T-helper 2 cell treated with Interferon-gamma antibody and Interleukin-4, amounts not matched to agents 100 ng/mL and 5 ng/mL, for 36 hours (primary cell): ENCODE measurements around the gene IGSF10. TPM values are rescaled to one million over a fixed set of nuclear protein-coding genes. Genes with fewer than 3 reads are reported as not detected.

ENCODE experiments used
- intact Hi-C: fragments of 100-400 bp; cut with micrococcal nuclease; formaldehyde crosslinking; loops from one replicate; pipeline ENCODE4 v1.15.1; 2023
- total RNA-seq: library from RNA; stranded (reverse); gene quantifications from 2 replicates; pipeline ENCODE4 v1.2.3, GENCODE V29; 2022

The IGSF10 gene
- total RNA-seq, 1 donor from 2014 or later = not detected

DNA sequence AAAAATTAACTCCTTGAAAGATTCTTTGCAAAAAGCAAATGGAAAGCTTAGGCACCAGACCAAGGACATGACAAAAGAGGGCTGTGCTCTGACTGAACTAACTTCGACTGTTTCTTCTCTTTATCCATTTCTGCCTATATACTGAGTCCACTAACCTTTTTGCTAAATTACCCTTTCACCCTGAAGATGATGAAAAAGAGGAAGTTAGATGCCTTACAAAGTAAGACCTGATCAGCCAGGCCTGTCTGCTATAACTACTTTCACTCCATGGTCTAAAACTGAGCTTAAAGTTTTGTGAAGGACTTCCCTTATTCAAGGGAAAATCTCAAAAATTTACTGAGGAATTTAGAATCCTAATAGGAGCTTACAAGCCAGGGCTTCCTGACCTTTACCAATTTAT lies 6.2 kb upstream of the IGSF10 start:
- intact Hi-C loops = loop anchor here (5.0 kb wide), 1 partner anchor 240 kb away; no protein-coding TSS in a partner anchor

DNA sequence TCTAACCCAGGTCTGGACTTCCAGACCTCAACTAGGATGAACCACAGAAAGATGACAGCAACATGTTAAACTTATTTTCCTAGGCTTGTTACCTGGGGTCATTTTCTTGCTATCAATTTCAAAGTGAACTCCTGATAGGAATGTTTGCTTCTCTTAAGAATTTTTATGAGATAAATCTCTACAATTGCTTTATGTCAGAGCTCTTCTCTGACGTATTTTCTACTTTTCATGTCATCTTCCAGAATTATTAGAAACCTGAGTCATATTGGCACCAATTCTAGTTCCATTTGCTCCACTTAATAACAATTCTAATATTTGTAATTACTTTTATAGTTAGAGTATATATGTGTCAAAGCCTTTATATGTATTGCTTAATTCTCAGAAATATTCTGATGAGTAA lies 2.1 kb upstream of the IGSF10 start:
- intact Hi-C loops = no loop called here

DNA sequence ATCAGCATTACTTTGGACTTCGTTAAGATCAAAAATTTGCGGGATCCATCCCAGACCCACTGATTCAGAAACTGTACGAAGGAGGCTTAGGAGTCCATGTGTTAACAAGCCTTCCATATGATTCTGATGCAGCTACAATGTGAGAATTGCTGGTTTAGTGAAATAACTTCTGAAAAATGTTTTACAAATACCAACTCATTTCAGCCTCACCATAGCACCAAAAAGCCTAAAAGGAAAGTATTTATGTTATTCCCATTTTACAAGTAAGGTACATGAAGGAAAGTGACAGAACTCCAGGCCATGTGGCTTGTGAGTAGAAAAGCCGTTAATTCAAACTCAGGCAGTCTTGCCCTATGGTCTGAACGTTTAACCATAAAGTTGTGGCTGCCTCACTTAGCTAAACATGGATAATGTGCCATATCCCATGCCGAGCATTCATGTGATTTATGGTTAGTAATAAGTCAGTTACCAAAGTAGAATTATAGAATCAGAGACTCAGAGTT lies 1.5 kb upstream of the IGSF10 start:
- intact Hi-C loops = no loop called here

DNA sequence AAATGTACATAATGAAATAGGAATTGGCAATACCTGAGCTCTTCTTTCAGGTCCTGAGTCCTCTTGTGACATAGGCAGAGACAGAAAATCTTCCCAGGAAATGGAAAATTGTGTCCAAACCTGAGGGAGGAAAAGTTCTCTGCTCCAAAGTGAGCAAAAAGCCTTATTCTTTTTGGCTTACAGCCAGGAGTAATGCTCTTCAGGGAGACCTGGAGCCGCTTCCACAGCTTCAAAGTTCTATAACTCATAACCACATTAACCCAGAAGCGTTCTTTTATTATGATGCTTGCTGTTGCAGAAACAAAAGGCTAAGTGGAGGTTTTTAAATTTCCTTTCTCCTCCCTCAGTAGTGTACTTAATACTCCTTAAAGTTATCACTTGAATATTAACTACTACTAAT lies 633 bp downstream of the IGSF10 start:
- intact Hi-C loops = no loop called here

DNA sequence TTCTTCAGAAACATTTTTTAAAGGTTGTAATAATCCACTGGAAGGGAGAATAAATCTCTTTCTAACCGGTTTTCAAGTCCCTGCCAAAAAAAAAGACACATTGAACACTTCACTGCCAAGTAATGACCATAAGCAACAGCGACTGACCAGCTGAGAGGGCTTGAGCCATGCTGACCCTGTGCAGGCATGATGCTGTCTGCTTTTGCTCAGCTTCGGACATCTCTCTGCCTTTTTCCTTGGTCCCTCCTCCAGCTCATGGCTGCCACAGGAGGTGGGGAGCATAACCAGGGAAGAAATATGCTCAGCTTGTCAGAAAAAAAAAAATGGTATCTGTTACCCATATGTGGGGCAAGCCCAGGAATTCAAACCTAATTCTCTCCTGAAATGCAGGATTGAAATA lies 1.5 kb downstream of the IGSF10 start:
- intact Hi-C loops = no loop called here

DNA sequence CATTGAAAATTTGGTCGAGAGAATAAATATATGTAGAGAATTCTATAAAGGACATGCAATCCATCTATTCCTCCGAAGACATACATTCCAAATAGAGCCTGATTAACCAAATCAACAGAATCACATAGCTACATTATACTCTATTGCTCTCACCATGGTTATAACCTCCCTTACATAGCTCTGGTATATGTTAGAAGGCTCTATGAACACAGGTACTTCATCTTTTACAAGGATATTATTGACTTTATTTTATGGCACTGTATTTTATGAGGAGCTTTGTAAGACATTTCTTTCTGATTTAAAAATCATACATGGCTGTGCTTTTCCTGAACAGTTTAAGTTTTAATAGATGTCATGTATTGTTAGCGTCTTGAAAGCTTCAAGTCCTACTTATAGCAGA lies 4.8 kb downstream of the IGSF10 start:
- intact Hi-C loops = no loop called here

DNA sequence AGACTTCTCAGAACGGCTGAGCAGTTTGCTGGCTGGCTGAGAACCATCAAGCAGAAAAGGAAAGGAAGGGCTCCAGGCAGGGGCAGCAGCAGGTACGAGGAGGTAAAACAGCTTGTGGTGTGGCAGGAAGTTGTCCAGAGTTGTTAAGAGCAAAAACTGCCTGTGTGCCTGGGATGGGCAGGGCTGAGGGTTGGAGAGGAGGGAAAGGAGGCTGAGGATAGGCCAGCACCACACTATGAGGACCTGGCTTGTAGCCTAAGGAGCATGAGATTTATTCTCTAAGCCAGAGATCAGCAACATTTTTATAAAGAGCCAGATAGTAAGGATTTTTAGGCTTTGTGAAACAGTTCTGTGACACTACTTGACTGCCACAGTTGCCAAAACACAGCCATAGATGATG lies 8.0 kb downstream of the IGSF10 start:
- intact Hi-C loops = no loop called here

DNA sequence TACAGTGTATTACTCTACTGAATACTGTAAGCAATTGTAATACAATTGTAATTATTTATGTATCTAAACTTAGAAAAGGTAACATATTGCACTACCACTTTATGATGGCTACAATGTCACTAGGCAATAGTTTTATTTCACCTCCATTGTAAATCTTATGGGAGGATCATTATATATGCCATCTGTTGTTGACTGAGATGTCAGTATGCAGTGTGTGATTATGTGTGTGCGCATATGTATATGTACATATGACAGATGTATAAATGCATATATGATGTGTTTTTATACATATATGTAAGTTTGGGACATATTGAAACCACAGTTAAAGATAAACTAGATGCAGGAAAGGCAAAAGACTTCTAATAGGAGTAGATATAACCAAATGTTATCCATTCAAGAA lies 8.5 kb downstream of the IGSF10 start:
- intact Hi-C loops = no loop called here

DNA sequence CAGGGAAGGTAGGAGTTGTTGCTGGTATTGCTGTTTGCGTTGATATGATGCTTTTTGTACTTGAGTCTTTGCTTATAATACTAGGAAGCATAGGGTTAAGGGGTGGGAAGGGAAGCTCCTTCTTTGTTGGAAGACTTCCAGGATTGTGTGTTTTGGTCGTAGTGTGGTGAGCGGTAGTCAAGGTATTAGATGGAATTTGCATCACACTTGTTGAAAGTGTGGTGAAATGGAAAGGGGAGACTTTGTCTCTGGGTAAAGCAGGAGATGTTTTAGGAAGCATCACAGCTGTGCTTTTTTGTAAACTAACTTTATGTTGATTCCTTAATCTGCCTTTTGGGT lies 14.9 kb downstream of the IGSF10 start:
- intact Hi-C loops = no loop called here

DNA sequence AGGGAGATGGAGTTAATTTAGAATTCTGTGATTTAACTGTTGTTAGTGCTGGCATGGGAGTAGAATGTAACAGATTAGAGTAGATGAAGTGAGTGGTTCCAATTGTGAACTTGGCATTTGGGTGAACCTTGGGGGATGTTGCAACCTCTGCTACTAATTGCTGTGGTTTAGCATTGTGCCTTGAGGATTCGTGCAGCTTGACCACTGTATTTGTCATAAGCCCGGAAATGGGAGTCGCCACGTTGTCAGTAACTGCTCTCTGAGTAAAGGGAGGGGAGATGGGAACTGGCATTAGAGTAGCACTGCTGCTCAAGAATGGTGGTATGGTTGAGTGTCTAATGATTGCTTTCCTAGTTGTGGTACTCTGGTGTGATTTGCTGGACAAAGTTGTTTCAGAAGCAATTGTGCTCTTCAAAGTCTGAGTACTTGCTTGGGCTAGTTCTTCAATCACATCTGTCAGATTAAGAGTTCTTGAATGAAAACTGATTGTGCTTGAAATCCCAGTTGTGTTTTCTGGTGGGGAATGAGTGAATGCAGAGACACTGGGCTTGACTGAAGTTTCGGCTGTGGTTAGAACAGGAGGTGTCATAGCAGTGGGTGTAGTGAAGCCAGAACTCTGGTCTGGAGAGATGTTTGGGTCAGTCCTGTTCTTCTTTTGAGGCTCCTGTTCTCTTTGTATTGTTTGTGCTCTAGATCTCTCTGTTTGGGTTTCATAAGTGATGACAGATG lies 15.4 kb downstream of the IGSF10 start:
- intact Hi-C loops = no loop called here

DNA sequence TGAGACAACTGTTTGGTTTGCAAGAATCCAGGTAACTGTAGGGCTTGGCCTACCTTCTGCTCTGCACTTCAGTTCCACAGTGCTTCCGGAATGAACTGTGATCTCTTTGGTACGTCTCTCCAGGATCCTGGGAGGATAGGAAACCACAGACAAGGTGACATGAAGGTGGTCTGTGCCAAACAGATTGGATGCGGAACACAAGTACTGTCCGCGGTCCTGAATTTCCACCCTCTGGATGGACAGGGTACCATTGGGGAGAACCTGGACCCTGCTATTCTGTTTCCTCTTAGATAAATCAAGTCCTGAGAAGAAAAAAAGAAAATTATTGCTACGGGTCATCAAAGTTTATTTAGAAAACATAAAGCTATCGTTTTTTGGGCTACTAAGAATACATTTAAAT lies 17.3 kb downstream of the IGSF10 start:
- intact Hi-C loops = no loop called here

DNA sequence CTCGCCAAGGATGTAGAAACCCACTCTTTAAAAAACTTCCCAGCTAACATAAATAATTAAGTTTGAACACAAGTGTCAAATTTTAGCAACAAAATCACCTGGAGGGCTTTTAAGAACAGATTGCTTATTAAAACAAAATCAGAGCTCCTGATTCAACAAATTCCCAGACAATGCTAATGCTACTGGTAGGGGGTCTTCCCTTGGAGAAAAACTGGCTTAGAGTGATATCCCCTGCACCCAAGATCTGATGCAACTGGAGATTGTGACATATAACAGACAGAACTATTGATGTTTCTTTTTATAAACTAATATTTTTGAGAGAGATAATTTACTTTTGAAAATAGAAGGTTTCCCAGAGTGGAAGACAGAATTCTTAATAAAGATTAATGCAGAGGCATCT lies 19.9 kb downstream of the IGSF10 start:
- intact Hi-C loops = no loop called here

DNA sequence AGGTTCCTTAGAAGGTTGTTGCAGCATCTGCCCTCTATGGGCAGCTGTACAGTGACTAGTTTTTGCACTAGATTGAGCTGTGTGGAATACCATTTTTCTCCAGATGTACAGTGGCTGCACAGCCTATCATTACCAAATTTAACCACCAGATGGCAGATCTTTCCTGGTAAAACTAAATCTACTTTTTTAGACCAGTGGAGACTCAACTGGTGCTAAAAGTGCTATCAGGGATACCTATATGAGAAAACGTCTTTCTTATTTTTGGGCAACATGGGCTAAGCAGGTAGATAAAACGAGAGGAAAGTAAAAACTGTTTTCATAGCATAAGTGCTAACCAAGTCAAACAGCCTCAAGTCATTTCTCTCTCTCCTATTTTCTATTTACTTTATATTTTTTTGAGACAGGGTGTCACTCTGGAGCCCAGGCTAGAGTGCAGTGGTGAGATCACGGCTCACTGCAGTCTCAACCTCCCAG lies 21.2 kb downstream of the IGSF10 start:
- intact Hi-C loops = loop anchor here (1.0 to 10.0 kb wide), 3 partner anchors 275 to 479 kb away; no protein-coding TSS in a partner anchor

DNA sequence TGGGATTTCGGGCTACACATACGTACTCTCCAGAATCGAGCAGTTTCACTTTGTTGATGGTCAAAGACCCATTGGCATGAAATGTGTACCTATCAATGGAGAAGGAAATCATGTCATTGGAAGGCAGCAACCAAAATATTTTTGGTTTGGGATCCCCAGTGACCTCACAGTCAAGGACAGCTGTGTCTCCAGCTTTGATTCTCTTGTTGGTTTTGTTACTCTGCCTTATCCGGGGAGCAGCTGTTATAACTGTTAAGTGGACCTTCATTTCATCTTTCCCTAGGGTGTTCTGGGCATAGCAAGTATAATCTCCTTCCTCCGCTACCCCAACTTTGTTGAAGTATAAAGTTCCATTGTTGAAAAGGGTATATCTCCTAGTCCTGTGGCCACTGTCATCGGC lies 23.0 kb downstream of the IGSF10 start:
- intact Hi-C loops = loop anchor here (2.0 to 10.0 kb wide), 2 partner anchors 273 to 401 kb away; no protein-coding TSS in a partner anchor

DNA sequence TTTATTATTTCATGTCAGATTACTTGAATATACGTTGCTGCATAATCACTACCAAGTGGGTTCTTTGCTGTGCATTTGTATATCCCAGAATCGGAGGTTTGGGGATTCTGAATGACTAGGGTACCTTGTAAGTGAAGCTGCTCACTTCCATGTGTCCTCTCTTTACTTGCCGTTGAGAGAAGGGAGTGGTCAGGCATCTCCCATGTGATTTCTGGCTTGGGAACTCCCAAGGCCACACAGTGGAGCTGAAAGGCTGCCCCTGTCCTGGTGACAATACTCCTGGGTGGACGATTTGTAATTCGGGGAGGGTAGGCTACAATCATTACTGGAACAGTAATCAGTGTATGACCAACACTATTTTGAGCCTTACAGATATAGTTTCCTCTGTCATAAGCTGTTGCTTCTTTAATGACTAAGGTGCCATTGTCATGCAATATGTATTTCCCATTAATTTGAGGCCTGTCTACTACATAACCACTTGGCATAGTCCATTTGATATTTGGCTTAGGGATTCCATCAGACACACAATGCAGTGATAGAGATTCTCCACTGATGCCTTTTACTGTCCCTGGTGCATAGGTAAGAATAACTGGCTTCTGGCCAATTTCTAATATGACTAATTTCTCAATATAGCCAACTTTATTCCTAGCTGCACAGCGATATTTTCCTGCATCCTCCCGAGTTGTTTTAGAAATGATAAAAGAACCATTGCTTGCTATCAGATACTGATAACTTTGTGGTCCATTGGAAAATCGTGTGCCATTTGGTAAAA lies 24.0 kb downstream of the IGSF10 start:
- intact Hi-C loops = loop anchor here (10.0 kb wide), 1 partner anchor 272 kb away; no protein-coding TSS in a partner anchor

DNA sequence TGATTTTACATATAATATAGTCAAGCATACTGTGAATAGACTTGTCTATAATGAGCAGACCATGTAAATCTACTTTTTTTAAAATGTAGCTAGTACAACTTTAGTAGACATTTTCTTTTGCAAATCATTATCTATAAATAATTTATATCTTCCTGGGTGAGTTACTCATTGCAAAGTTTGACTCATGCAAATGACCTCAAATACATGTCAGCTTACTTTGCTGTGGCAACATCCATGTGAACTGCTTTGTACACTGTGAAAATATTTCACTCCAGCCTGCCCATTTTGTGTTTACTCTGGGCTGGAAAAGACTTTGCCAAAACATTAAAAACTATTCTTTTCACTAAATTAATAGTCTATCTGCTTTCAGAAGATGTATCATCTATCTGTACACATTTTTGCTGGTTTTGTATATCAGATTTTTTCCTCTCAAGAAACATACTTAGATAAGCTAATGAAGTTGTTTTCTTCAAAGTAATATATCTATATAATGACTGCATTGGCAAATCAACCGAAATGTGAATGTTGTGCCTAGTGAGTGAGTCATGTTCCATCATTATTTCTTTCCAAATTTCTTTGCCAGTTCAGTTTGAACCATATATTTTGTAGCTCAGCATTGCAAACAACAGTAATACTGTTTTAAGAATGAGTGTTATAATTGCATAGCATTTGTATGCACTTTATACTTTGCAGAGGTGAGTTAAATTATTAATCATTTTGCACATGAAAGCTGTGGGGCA lies 26.5 kb downstream of the IGSF10 start:
- intact Hi-C loops = loop anchor here (10.0 kb wide), 1 partner anchor 270 kb away; no protein-coding TSS in a partner anchor

DNA sequence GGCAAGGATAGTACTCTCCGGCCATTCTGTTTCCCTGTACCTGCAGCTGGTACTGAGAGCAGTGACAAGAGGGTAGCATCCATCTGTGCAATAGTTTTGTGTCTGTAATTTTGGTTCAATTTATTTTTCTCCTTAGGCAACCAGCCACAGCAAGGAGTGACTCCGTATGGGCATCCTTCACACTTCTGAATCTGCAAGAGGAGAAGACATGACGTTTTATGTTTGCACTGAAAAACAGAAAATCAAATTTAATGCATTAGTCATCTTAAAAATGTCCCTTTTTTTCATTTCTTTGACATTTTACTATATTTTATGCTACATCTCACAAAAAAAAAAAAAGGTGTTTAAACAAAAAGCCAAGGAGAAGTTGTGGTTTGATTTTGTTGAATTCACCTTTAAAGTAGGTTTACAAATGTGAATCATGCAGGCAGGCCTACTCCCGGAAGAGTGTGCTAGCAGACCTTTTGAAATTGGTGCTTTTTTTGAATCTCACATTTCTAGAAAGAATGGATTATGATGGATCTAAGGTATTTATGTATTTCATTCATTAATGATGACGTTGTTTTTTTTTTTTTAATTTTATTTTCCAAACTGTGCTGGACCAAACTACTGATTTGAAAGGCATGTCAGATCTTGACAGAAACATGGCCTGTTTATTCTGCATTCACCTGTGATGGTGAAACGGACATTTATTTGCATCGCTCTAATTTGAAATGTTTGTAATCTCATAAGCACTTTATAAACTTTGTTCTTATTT lies 28.1 kb downstream of the IGSF10 start:
- intact Hi-C loops = loop anchor here (10.0 kb wide), 1 partner anchor 268 kb away; no protein-coding TSS in a partner anchor

DNA sequence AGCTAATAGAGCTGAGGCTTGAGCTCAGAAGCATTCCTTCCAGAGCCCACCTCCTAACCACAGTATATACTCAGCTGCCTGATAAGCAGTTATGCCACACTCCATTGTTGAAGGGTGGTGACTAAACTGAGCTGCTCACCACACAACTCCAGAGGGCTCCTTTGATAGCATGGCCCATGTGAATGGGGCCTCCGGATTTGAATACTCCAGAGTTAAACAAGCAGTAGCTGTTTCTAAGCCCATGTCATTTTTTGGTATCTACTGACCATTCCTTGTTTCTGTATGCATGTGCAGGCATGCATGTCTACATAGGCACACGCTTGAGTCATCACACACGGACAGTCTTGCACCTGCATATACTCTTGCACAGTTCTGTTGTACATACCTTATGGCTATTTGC lies 28.9 kb downstream of the IGSF10 start:
- intact Hi-C loops = loop anchor here (10.0 kb wide), 1 partner anchor 267 kb away; no protein-coding TSS in a partner anchor

DNA sequence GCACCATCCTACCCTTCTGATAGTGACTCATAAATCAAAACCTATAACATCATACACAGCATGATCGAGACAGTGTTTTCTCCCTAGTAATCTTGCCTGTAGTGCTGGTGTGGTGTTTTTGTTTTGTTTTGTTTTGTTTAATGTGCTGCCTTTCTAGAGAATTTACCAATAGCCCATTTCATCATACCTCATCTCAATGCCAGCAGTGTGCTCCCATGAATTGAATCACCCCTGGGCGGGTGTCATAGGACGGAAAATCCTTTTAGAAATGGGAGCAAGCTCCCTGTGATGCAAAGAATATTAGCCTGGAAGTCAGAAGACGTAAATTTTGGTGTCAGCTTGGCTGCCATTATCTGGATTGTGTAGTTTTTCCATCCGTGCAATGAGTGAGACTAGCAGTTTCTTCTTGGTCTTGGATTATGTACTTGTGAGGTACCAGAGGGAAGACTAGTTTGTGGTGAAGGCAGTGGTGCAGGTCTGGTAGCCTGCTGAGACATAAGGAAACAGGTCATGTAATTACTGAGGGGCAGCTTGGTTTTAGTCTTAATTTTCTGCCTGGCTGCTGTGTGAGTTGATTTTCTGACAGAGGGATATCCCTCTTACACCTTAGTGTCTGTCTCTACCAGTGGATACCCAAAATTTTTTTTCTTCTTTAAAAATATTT lies 29.9 kb downstream of the IGSF10 start:
- intact Hi-C loops = loop anchor here (10.0 kb wide), 1 partner anchor 266 kb away; no protein-coding TSS in a partner anchor

DNA sequence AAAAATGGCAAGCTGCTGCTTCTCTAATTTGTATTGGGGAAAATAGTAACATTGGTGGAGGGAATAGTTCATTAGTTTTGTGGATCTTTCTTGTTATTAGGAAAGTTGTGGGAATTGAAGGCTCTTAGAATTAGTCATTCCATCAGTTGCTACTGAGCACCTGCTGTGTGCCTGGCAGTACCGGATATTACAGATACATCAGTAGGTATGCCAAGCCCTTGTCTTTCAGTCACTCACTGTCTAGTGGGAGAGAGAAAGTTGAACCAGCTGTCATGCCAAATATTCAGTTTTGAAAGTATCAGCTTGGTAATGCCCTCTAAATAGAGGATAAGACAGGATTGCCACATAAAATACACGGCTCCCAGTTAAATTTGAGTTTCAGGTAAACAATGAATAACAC lies 32.5 kb downstream of the IGSF10 start:
- intact Hi-C loops = no loop called here
